ENCODE results near the gene PRSS2.
A peak's percentile ranks its signal among the peaks of the same experiment; 100 is the strongest.
"Not testable (repeated sequence)": the region's sequence is repeated elsewhere in the genome, so short reads cannot be mapped to it uniquely, and the experiment has no call there.

The PRSS2 gene

DNA sequence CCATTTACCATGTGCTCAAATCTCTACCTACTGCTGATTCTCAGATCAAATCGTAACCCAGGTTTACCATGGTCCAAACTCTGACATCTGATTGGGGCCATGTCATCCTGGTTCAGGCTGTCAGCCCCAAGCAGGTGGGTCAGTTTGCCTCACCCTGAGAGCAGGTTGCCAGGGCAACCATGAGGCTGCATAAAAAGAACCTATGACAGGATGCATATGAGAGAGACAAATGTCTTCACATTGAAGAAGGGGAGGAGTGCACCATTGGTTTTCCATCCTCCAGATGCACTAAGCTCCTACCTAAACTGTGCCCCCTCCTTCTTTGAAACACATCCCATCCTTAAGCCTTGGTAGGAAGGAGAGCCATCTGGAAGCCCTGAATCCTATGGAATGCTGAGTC lies 11.3 kb upstream of the PRSS2 start:
- no peak for DNase-seq (ENCODE audit: low read depth, low spot score)

DNA sequence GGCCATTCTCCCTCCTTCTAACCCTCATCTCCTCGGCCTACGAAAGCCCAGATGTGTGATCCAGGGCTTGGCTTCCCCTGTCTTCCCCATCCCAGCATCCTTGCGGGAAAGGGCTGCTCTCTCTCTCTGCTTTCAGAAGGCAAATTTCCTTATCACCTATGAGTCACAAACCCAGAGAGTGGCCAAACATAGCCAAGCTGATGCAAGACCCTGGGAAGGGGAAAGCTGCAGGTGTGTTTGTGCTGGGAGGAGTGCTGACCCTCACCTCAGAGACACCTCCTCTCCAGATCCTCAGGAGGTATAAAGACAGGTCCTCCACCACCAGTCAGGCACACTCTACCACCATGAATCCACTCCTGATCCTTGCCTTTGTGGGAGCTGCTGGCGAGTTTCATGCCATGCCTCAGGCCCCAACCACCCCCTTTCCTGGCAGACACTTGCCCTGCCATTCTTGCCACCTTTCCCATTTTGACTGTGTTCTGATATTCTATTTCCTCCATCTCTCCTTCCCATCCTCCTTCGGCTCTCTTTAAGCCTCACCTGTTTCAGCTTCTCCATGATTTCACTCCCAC lies 10.6 kb upstream of the PRSS2 start:
- DNase-seq (ENCODE audit: low read depth, low spot score): no peak

DNA sequence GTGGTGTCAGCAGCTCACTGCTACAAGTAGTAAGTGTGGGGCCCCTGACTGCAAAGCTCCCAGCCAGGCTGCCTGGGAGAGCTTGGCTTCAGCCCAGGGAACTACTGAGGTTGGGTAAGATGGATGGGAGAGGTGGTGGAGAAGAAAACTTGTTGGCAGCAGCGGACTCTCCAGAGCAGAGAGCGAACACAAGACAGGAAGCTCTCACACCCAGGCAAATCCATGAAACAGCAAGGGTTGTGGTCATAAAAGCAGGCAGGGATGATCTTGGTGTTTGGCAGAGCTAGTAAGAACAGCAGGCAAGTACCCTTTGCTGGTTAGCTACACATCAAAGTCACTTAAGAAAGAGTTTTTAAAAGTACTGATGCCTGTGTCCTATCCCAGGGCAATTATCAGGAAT lies 9.2 kb upstream of the PRSS2 start:
- not testable (repeated sequence) for DNase-seq (ENCODE audit: low read depth, low spot score)

DNA sequence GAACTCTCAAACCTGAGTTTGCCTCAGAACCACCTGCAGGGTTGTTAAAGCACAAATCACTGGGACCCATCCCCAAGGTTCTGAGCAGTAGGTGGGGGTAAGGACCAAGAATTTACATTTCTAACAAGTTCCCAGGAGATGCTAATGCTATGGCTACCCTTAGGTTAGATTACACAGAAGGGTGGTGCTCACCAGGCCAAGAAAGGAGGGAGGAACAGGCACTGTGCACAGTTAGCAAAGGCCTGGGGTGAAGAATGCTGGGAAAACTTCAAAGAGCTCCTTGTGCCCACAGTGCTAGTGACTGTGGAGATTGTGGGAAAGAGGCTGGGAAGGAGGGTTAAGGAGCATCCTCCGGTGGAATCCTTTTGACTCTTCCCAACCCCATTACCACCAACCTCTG lies 8.7 kb upstream of the PRSS2 start:
- DNase-seq (ENCODE audit: low read depth, low spot score): no peak

DNA sequence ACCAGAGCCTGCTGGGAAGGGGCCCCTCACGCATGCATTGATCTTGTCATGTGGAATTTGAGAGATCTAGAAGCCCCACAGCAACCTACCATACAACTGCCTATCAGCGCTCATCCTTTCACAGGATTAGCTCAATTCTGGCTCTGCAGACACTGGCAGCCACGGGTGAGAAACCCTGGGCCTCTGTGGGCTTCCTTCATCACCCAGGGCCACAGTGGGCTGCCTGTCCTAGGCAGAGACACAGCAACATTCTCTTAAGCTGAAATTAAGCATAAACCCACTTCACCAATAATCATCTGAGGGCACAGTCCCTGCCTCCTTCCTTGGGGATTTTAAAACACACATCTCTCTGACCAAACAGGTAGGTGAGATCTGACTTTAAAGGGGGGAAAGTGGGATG lies 3.3 kb upstream of the PRSS2 start:
- no peak for DNase-seq (ENCODE audit: low read depth, low spot score)

DNA sequence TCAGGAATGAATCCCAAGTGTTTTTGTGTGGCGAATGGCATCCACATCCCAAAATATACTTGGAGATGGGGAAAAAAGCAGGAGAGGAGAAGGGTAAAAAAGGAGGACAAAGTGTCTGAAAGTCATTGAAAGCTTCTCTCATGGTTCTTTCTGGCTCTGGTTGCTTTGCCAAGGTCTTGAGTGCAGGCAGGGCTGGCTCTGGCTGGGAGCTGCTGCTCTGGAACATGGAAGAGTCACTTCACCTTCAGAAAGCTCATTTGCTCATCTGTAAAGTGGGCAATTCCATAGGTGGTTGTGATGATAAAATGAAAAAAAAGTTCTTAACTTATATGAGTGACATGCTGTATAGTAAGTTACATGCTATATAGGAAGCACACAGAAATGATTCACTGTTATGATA lies 2.9 kb upstream of the PRSS2 start:
- DNase-seq (ENCODE audit: low read depth, low spot score): no peak

DNA sequence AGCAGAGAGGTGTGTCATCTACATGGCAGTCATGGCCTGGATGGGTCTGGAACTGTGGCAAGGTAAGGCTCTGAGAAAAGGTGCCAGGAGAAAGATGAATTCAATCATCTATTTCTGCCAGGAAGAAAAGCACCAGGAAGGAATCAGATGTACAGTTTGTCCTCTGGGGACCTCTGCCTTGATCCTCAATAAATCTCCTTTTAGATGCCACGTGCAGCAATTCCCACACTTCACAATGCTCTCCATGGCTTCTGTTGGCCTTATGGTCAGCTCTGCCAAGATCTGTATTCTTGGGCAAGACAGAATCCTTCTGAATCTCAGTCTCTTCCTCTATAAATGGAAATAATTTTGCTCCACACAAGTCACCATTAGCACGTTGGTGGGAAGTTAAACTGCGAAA lies 1.9 kb upstream of the PRSS2 start:
- not testable (repeated sequence) for DNase-seq (ENCODE audit: low read depth, low spot score)

DNA sequence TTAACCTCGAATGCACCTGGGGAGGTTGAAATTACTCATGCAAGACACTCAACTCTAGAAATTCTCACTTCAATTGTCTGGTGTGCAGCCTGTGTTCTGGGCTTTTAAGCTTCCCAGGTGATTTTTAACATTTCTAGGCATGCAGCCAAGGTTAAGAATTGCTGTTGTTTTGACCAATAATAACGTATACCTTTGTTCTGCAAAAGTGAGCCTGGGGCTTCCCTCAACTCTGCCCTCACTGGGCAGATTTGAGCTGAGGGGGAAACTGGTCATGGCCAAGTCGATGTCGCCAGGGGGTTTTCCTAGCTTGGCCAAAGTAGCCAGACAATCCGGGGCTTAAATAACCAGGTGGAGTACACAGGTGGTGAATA lies 568 bp downstream of the PRSS2 start:
- no peak for DNase-seq (ENCODE audit: low read depth, low spot score)

DNA sequence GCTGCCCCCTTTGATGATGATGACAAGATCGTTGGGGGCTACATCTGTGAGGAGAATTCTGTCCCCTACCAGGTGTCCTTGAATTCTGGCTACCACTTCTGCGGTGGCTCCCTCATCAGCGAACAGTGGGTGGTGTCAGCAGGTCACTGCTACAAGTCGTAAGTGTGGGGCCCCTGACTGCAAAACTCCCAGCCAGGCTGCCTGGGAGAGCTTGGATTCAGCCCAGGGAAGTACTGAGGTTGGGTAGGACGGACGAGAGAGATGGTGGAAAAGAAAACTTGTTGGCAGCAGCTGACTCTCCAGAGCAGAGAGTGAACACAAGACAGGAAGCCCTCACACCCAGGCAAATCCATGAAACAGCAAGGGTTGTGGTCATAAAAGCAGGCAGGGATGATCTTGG lies 1.3 kb downstream of the PRSS2 start:
- DNase-seq (ENCODE audit: low read depth, low spot score): no peak

DNA sequence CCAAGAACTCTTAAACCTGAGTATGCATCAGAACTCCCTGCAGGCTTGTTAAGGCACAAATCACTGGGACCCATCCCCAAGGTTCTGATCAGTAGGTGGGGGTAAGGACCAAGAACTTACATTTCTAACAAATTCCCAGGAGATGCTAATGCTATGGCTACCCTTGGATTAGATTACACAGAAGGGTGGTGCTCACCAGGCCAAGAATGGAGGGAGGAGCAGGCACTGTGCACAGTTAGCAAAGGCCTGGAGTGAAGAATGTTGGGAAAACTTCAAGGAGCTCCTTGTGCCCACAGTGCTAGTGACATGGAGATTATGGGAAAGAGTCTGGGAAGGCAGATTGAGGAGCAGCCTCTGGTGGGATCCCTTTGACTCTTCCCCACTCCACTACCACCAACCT lies 1.9 kb downstream of the PRSS2 start:
- DNase-seq (ENCODE audit: low read depth, low spot score): no peak

DNA sequence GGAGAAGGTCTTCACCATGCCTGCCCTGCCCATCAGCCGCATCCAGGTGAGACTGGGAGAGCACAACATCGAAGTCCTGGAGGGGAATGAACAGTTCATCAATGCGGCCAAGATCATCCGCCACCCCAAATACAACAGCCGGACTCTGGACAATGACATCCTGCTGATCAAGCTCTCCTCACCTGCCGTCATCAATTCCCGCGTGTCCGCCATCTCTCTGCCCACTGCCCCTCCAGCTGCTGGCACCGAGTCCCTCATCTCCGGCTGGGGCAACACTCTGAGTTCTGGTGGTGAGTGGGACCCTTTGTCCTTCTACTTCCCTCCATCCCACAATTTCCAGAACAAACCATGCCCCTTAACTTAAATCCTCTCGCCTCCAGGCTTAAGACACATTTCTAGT lies 2.5 kb downstream of the PRSS2 start:
- no peak for DNase-seq (ENCODE audit: low read depth, low spot score)

DNA sequence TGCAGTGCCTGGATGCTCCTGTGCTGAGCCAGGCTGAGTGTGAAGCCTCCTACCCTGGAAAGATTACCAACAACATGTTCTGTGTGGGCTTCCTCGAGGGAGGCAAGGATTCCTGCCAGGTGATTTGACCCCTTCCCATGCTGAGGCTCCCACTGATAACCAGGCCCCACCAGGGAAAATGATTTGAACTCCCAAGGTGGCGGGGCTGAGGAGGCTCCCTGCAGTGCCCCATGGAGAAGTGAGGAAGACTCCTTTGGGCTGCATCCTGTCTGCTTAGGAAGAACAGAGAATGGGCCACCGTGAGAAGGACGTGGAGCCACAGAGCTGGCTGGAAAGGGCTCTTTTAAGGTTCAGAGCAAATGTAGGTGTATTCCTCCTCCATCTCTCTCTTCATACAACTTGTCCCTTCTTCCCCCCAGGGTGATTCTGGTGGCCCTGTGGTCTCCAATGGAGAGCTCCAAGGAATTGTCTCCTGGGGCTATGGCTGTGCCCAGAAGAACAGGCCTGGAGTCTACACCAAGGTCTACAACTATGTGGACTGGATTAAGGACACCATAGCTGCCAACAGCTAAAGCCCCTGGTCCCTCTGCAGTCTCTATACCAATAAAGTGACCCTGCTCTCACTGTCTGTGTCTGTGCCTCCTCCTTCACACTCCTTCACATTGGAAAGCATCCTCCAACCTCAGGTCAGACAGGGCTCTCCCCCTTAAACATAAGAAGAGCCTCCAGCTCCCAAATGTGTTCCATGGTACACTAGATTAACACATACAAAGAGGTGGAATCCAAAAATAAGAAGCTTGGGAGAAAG lies 3.4 kb downstream of the PRSS2 start:
- DNase-seq (ENCODE audit: low read depth, low spot score): no peak

DNA sequence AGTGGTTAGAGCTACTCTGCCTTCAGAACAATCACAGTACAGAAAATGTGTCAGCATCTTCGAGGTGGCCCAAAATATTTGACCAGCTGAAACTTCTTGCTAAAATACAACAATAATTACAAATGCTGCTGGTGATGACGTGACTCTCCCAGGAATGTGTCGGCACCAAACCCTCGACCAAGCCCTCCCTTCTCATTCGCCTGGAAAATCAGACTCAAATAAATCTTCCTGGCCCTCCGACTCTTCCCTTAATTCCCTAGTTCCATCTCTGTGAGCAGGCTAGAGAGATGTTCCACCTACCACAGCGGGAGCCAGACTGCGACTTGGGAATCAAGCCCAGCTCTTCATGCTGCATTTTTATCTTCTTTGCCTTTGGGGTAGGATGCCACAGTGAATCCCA lies 4.1 kb downstream of the PRSS2 start:
- DNase-seq (ENCODE audit: low read depth, low spot score): no peak

DNA sequence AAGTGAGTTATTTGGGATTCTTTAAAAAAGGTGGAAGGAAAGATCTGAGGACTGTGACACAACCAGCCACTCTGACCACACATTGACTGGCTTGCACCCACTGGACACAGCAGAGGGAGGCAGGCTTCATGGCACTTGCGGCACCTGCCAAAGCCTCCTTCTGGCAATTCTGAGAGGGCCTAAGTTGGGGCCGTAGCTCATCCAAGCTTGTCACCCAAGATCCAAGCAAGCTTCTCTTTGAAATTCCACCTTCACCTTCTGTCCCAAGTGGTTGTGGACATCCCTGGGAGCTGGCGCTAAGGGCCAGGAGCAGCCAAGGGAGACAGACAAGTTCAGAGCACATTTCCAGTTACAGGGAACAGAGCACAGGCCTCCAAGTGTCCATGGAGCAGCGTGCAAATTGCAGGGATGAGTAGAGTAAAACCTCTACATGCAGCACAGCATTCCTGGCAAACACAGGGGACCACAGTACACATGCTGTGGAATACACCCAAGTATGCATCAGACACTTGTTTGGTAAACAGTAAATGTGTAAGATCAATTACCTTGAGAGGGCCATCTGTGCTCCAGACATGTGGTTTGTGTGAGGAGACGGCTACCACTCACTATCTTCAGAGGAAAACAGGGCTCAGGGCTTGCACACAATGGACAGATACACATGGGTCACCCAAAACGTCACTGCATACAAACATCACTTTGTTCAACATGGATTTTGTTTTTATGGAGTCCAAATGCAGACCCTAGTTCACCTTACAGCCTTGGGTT lies 4.8 kb downstream of the PRSS2 start:
- DNase-seq (ENCODE audit: low read depth, low spot score): not testable (repeated sequence)

DNA sequence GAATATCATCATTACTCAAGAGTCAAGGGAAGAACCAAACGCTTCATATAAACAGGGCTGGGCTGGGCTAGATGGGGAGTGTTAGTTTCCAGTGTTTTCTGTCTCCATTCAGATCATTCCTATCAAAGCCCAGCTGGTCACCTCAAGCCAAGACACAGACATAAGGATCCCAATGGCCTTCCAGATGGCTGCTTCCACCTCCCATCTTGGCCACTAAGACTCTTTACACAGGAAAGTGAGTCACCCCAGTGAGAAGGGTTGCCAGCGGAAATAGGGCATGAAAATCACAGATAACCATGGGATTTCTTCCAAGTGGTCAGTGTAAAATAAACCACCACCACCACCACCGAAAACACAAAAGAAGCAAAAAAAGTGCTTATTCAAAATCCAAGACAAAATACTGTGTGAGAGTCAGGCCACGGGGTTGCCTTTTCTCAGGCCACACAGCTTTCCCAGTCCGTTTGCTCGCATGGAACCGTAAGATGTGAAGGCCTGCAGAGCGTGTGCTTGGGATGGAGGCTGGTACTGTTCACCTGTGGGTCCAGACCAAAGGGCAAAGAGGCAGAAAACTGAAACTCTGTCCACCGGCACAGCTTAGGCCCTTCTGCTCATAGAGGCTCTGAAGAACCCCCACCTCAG lies 5.6 kb downstream of the PRSS2 start:
- DNase-seq (ENCODE audit: low read depth, low spot score): no peak

DNA sequence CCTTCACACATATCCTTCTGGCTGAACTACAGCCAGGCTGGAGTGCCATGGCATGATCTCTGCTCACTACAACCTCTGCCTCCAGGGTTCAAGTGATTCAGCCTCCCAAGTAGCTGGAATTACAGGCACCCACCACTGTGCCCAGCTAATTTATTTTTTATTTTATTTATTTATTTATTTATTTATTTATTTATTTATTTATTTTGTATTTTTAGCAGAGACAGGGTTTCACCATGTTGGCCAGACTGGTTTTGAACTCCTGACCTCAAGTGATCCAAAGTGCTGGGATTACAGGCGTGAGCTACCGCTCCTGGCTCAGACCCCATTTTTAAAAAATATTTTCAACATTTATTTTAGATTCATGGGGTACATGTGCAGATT lies 6.1 kb downstream of the PRSS2 start:
- not testable (repeated sequence) for DNase-seq (ENCODE audit: low read depth, low spot score)

DNA sequence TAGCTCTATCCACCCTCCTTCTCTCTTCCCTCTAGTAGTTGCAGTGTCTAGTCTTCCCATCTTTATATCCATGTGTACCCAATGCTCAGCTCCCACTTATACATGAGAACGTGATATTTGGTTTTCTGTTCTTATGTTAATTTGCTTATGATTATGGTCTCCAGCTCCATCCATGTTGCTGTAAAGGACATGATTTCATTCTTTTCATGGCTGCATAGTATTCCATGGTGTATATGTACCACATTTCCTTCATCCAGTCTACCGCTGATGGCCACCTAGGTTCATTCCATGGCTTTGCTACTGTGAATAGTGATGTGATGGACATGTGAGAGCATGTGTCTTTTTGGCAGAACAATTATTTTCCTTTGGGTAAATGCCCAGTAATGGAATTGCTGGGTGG lies 6.5 kb downstream of the PRSS2 start:
- DNase-seq (ENCODE audit: low read depth, low spot score): no peak

DNA sequence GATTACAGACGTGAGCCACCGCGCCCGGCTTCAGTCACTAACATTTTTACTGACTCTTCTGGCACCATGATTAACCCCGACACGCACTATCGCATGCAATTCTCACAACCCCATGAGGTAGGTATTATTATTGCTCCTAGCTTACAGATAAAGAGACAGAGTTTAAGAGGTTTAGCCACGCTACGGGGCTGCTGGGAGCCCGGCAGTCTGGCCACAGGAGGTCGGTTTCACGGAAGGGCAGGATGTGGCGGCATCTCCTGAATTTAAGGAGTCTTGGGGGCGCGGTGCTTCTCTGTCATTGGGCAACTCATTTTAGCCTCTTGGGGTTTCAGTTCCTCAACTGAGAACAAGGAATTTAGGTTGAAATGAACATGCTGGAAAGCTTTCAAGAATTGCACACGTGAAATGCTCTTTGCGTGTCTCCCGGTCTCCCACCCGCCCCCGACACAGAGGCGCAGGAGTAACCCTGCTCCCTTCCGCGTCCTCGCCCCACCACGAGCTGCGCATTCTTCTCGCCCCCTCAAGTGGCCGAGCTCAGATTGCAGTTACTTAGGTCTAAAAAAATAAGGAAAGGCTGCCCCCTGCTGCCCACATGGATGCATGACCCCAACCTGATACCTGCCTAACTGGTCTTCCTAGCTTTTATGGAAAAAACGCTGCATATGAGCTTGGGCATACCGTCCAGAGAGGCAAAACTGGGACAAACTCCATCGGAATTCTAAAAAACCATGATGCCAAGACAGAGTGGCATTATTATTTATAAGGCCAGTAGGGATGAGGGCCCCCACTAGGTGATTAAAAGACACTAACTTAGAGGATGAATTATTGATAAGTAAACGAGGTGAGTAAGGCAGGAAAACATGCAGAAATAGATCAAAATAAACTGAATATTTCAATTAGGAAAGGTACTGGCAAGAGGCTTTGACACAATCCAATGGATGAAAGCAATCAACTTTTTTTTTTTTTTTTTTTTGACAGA lies 12.4 kb downstream of the PRSS2 start:
- DNase-seq (ENCODE audit: low read depth, low spot score): peak; percentile 65

DNA sequence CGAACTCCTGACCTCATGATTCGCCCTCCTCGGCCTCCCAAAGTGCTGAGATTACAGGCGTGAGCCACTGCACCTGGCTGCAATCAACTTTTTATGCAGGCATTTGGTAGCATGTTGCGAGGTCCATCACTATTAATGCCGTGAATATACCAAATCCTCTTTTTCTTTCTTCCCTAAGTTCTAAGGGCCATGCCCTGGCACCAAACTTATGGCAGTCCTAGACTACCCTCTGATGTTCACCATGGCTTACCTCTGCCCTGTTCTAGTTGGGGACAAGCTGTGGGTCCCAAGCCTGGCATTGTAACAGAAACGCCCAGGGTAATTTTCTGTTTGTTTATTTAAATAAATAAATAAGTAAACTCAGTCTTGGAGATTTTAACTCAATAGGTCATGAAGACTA lies 13.3 kb downstream of the PRSS2 start:
- no peak for DNase-seq (ENCODE audit: low read depth, low spot score)

DNA sequence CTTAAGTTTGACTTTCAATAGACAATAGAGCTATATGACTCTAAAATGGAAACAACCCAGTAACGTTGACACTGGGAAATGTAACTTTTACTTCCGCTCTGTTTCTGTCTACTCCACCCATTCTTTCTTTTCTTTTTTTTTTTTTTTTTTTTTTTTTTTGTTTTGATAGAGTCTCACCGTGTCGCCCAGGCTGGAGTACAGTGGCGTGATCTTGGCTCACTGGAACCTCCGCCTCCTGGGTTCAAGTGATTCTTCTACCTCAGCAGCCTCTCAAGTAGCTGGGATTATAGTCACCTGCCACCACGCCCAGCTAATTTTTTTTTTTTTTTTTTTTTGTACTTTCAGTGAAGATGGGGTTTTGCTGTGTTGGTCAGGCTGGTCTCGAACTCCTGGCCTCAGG lies 13.9 kb downstream of the PRSS2 start:
- DNase-seq (ENCODE audit: low read depth, low spot score): no peak

DNA sequence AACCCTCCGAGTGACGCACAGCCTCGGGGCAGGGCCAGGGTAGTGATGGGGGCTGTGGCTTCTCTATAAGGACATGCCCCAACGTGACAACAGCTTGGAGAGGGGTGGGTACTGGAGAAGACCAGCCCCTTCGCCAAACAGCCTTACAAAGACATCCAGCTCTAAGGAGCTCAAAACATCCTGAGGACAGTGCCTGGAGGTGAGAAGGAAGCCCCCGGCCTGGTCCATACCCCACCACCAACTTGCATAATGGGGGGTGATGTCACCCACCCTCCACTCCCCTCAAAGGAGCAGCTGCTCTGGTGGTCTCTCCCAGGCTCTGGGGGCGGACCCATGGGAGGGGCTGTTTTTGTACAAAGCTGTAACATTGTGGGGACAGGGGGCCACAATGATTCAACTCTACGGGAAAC lies 15.1 kb downstream of the PRSS2 start:
- DNase-seq (ENCODE audit: low read depth, low spot score): no peak
